ENCODE results near the gene PTPN3.
A peak's percentile ranks its signal among the peaks of the same experiment; 100 is the strongest.

The PTPN3 gene

DNA sequence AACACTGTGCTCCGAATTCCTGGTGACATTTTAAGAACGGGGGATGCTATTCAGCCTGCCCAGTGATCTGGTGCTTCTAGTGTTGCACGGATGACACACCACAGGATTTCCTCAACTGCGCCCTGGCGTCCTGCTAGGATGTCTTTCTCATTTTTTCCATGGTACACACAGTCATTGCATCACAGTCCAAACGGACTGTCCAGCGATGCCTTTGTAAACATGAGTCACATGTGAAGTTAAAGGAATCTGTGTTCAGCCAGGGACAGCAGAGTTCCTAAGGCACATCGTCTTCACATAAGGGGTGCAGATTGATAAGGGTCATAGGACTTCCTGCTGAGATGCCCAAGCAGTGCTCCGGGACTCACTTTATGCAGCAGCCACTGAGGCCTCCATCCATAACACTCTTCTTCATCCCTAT lies 9.3 kb upstream of the PTPN3 start:
- no peak for FAIRE-seq

DNA sequence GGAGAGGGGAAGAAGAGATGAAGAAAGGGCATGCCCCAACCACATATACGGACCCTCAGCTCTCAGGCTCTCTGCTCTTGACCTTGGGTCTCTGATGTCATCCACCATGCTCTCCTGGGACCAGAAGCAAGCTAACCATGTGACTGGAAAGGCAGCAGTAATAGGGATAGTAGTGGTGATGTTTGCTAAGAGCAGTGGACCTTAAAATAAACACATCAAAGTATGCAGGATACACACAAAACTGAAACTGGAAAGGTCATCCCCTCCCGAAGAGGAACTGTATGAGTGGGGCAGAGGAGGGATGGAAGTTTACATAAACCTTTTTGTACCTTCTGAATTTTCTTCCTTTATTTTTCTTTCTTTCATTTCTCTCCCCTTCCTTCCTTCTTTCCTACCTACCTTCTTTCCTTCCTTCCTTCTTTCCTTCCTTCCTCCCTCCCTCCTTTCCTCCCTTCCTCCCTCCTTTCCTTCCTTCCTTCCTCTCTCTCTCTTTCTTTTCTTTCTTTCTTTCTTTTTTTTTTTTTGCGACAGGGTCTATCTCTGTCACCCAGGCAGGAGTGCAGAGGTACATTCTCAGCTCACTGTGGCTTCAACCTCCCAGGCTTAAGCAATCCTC lies 8.1 kb upstream of the PTPN3 start:
- FAIRE-seq (no peak), DNase-seq (ENCODE audit: low spot score) (no peak)

More for the DNA sequence above, 9.3 kb upstream of the PTPN3 start:
- peak; percentile 30 for DNase-seq (ENCODE audit: low spot score)

GRCh38 chr9:109504689-109505088 lies 6.6 kb upstream of the PTPN3 start:
- DNase-seq (ENCODE audit: low spot score) = no peak
- FAIRE-seq = no peak

- no peak for DNase-seq (ENCODE audit: low spot score)
- no peak for FAIRE-seq
Measured at GRCh38 chr9:109500421-109500974, 2.4 kb upstream of the PTPN3 start.

DNA sequence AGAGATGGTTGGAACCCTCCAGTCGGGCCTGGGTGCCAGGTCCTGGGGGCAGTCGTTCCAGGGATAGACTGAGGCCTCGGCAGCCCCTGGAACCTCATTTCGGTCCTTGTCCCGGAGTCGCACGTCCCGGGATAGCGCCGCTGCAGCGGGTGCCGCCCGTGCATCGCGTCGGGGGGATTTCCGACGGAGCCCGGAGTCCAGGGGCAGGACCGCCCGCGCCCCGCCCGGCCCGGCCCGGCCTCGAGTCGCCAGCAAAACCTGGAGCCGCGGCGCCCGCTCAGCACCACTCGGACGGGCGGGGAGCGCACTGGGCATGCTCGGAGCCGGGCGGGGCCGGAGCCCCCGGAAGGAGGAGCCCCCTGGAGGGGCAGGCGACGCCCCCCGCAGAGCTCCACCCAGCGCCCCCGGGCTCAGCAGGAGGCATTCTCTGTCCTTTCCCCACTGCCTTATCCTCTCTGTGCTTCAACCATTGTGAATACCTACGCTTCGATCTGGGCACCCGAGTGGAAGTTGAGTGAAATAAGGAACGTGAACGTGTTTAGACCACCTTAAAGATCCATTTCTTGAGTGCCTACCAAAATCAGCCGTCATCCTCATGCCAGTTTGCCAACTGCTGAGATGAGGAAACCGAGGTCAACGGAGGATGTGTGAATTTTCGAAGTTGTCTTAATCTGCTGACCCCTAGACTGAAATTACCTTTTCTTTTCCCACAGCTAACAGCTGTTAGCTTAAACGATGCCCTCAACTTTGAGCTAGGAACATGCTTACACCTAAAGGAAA lies 1.7 kb upstream of the PTPN3 start:
- FAIRE-seq (no peak), DNase-seq (ENCODE audit: low spot score) (peak; percentile 76)

DNA sequence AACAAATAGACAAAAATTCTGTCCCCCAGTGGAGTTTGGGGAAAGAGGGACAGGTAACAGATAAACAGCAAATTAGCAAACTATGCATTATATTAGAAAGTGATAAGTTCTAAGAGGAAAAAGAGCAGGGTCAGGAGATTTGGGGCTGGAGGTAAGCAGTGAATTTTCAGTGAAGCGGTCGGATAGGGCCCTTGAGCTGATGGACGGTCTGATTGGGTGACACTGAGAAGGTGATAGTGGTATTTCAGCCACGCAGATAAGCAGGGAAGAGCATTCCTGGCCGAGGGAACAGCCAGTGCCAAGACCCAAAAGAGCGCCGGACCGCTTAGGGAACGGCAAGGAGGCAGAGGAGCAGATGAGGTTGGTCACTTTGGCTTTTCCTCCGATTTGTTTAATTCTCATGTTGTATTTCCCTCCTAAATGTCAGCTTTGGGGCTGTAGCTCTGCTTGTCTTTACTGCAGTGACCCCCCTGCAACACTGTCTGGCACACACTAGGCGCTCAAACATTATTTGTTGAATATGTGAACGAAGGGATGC lies 1.1 kb upstream of the PTPN3 start:
- FAIRE-seq (no peak), DNase-seq (ENCODE audit: low spot score) (peak; percentile 13)

DNA sequence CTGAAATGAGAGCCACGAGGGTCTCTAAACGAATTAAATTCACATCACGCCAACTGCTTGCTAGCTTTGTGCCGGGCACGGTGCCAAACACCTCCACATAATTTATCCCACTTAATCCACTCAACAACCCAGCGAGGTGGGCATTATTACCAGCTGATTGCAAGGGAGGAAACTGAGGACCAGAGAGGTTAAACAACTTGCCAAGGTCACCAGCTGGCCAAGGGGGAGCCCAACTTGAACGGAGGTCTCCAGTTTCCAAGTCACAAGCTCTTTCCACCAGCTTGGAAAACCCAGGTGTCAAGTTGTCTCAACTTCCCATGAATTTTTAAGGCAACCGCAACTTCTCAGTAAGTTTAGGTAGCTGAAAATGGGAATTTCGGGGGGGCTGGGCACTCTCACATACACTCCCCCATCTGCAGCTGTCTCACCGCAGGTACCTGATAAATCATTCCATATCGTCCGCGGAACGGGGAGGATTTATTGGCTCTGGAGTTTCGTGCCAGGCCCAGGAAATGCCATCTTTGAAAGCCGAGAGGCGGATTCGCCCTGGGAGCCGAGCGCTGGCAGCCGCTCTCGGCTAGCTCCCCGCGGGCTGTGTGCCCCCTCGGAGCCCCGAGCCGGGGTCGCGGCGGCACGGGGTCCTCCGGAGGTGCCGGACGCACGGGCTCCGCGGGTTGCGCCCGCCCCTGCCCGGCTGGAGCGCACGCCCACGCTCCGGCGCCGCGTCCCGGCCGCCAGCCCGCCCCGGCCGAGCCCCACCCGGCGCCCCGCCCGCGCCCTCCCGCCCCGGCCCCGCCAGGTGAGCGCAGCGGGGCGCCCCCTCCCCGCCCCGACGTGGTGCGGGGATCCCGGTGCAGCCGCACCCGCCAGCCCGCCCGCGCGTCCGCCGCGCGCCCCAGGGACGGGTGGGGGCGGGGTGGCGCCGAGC lies 617 bp downstream of the PTPN3 start:
- FAIRE-seq = no peak

GRCh38 chr9:109496841-109497225 lies 1.3 kb downstream of the PTPN3 start:
- DNase-seq (ENCODE audit: low spot score) (no peak), FAIRE-seq (no peak)

More for the DNA sequence above, 617 bp downstream of the PTPN3 start:
- DNase-seq (ENCODE audit: low spot score) = peak; percentile 57

GRCh38 chr9:109496218-109496617 lies 1.9 kb downstream of the PTPN3 start:
- no peak for DNase-seq (ENCODE audit: low spot score)
- FAIRE-seq = no peak

DNA sequence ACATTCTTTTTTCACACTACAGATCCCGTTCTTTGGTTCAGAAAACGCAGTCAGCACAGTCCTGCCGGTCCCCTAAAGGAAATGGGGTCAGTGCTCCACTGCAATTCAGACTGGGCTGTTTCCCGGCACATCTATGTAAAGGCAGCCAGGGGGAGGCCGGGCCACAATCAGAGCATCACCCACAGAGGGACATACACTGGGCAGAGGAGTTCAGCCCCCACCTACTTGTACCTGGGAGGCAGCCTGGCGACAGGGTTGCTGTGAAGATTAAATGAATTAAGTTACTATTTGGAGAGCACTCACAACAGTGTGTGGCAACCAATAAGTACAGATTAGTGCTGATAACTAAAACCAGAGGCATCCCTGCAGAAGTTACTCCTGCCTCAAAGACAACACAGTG lies 4.5 kb downstream of the PTPN3 start:
- FAIRE-seq = no peak

GRCh38 chr9:109491590-109491989 lies 6.5 kb downstream of the PTPN3 start:
- FAIRE-seq (no peak), DNase-seq (ENCODE audit: low spot score) (no peak)

More for the DNA sequence above, 4.5 kb downstream of the PTPN3 start:
- DNase-seq (ENCODE audit: low spot score) = no peak

GRCh38 chr9:109488791-109489492 lies 9.2 kb downstream of the PTPN3 start:
- DNase-seq (ENCODE audit: low spot score) (no peak), FAIRE-seq (no peak)

GRCh38 chr9:109488351-109488750 lies 9.8 kb downstream of the PTPN3 start:
- no peak for FAIRE-seq
- no peak for DNase-seq (ENCODE audit: low spot score)

GRCh38 chr9:109487247-109487646 lies 10.9 kb downstream of the PTPN3 start:
- DNase-seq (ENCODE audit: low spot score) (no peak), FAIRE-seq (no peak)

DNA sequence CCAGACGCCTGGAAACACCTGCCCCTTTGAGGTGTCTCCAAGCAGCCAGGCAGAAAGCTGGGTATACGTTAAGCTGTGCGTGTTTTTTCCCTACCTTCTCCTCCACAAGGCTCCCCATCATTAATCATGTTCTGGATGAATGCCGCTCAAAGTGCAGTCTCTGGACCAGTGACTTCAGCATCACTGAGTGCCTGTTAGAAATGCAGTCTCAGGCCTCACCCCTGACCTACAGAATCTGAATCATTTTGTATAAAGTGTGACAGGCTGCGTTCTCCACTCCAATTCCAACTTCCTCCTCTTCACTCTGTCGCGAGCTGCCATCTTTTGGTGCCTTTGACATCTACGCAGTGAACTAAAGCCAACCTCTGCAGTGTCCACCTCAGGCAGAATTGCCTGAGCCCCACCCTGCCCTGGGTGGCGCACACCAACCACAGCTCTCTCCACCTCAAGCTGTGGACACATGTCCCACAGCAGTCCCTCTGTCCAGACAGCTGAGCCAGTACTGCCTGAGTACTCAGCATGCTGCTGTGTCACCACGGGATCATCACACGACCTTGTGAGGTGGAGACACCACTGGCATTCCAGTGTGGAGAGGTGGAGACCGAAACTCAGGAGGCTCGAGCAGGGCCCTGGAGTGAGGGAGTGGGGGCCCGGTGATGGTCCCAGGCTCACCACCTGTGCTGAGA lies 14.2 kb downstream of the PTPN3 start:
- no peak for FAIRE-seq
- DNase-seq (ENCODE audit: low spot score) = no peak

- FAIRE-seq (no peak), DNase-seq (ENCODE audit: low spot score) (no peak)
Measured at GRCh38 chr9:109482391-109482916, 15.7 kb downstream of the PTPN3 start.

GRCh38 chr9:109481856-109482255 lies 16.3 kb downstream of the PTPN3 start:
- DNase-seq (ENCODE audit: low spot score) (no peak), FAIRE-seq (no peak)

GRCh38 chr9:109479822-109480221 lies 18.3 kb downstream of the PTPN3 start:
- FAIRE-seq (no peak), DNase-seq (ENCODE audit: low spot score) (no peak)

DNA sequence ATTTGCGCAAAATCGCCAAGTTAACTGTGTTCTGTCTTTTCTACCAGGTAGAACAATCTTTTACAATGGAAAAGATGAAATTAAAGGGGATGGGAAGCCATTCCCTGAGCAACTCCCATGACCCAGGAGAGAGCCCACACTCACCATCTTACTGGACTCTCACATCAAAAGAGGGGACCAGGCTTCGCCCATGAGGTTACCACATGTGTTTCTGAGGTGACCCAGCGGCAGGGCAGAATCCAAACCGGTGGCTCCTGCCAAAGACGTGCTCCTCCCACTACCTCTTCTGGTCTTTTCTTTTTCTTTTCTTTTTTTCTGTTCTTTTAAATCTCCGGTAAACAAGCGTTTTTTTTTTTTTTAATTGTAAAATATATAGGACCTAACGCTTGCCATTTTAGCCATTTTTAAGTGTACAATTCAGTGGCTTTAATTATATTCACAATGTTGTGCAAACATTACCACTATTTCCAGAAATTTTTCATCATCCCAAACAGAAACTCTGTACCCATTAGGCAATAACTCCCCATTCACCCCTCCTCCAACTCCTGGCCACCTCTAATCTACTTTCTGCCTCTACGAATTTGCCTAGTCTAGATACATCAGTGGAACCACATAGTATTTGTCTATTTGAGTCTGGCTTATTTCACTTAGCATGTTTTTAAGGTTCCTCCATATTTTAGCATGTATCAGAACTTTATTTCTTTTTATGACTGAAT lies 19.3 kb downstream of the PTPN3 start:
- no peak for FAIRE-seq
- DNase-seq (ENCODE audit: low spot score) = no peak
